Activated CD4-positive, alpha-beta T cell treated with anti-CD3 and anti-CD28 coated beads, Interleukin-2, amount 50 U/mL, for 48 hours (primary cell): Measurements from ENCODE around the gene RCBTB2.
"Not testable (repeated sequence)": the region's sequence is repeated elsewhere in the genome, so short reads cannot be mapped to it uniquely, and the experiment has no call there.

Source experiments
- DNase-seq, 2 experiments: peaks; one replicate each; pipeline ENCODE4 v3.0.0-alpha.2; 2020

RCBTB2 gene

DNA sequence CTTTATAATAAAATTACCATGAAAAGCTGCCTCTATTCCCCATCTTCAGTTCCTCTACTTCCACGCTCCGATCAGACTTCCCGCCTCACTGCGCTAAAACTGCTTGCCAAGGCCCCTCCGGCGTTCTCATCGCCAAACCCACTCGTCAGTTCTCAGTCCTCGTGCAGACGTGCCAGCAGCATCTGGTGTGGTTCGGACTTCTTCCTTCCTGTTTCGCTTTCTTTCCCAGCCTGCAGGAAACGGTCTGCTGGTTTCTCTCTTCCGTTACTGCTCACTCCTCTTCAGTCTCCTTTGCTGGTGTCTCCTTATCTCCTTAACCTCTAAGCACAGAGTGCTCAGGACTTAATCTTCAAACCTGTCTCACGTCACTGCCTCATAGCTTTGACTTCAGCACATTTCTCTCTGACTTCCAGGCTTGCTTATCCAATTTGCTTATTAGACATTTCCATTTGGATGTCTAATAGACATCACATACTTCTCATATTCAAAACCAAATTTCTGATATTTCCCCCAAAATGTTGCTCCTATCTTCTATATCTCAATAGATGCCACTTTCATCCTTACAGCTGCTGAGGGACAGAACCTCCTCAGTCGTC, 40.3 kb downstream of the RCBTB2 start:
- peak; percentile 60 to 72 for DNase-seq

GRCh38 chr13:48492096-48492440, 40.8 kb downstream of the RCBTB2 start:
- no peak for DNase-seq

- DNase-seq = no peak
These were observed 41.3 kb downstream of the RCBTB2 start for GRCh38 chr13:48491423-48492095.

GRCh38 chr13:48490241-48490640, 42.6 kb downstream of the RCBTB2 start:
- no peak for DNase-seq

- DNase-seq = no peak
These were observed 43.2 kb downstream of the RCBTB2 start for GRCh38 chr13:48489666-48490065.

DNA sequence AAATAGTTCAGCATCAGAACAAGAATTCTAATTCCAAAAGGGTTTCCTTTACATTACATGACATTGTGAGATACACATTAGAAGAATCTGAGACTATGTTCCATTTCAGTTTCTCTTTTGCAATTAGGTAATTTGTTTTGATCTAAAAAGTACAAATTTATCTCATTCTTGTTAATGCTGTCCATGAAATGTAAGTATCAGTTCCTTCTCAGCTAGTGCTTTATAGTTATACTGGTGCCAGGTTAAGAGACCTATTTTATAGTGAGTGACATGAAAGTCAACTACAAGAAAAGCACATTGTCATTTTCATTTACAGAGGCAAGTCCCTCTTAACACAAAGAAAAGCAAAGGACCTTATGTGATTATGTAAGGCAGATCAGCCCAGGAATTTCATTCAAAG, 43.9 kb downstream of the RCBTB2 start:
- no peak for DNase-seq

- DNase-seq = no peak
These were observed 44.9 kb downstream of the RCBTB2 start for GRCh38 chr13:48487968-48488367.

- no peak for DNase-seq
These were observed 46.0 kb downstream of the RCBTB2 start for GRCh38 chr13:48486836-48487235.

- no peak for DNase-seq
These were observed 46.5 kb downstream of the RCBTB2 start for GRCh38 chr13:48486362-48486761.

DNA sequence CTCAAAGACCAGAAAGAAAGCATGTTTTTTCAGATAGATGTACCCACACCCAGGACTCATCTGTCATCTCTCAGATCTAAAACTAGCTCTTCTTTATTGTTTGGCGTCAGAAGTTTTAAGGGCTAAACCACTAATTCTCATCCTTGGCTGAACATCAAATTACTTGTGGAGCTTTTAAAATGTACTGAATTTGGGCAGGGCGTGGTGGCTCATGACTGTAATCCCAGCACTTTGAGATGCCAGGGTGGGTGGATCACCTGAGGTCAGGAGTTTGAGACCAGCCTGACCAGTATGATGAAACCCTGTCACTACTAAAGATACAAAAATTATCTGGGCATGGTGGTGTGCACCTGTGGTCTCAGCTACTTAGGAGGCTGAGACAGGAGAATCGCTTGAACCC, 47.4 kb downstream of the RCBTB2 start:
- no peak for DNase-seq

GRCh38 chr13:48483575-48483974, 49.3 kb downstream of the RCBTB2 start:
- DNase-seq = no peak

- no peak for DNase-seq
These were observed 54.5 kb downstream of the RCBTB2 start for GRCh38 chr13:48478391-48478790.

DNA sequence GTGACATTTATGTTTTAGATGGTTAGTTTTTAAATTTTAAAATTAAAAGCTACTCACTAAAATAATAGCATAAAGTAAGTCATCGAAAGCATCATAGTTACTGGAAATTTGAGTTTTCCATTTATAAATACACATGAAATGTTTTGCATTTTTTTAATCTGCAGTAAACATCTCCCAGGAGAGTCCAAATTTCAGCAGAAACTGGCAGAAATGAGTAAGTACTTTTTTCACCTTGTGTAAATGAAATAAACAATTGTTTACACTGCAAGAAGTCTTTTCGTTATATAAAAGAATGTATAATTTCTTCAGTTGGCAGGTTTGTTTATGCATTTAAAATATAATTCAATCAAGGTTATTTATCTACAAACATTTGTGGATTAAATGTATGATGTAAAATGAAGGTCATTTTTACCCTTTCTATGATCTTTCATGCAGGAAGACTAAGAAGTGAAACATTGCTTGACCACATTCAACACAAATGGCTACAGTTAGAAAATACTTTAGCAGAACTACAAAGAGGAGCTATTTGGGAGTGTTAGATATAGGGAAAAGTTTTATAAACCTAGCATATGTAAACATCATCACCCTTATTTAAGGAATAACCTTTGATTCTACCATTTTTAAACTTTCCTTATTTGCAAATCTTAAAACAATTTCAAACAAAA, 55.6 kb downstream of the RCBTB2 start:
- DNase-seq = no peak

DNA sequence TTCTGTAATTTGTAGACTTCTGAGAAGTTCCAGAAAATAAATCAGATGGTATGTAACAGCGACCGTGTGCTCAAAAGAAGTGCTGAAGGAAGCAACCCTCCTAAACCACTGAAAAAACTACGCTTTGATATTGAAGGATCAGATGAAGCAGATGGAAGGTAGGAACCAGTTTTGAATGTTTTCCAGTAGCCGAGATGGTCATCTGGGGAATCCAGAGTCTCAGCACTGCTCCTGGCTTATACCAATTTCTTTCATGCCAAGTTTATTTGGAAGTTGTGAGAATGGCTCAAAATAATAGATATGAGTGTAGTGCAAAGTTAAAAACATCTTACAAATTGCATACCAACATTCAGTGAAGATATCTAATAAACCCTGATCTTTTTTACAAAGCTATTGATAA, 56.2 kb downstream of the RCBTB2 start:
- no peak for DNase-seq

DNA sequence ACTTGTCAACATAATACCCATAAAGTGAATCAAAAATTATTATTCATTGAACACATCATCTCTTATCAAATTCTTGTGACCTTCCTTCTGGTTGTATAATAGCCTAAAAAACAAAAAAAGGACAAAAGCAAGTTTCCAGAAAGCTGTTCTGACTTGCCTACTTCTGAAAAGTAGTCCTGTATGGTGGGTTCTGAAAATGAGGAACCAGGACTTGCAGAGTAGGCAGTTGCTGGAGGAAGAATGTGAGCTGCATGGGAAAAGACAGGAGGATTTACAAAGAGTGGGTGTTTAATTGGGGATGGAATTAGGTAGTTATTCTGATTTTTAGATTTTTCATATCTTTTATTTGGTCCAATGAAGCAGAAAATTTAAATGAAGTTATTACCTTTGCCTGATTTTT, 56.7 kb downstream of the RCBTB2 start:
- DNase-seq = no peak

GRCh38 chr13:48475230-48475629, 57.6 kb downstream of the RCBTB2 start:
- DNase-seq = no peak

- DNase-seq = no peak
These were observed 75.2 kb downstream of the RCBTB2 start for GRCh38 chr13:48457578-48458242.

- no peak for DNase-seq
These were observed 76.3 kb downstream of the RCBTB2 start for GRCh38 chr13:48456546-48456945.

DNA sequence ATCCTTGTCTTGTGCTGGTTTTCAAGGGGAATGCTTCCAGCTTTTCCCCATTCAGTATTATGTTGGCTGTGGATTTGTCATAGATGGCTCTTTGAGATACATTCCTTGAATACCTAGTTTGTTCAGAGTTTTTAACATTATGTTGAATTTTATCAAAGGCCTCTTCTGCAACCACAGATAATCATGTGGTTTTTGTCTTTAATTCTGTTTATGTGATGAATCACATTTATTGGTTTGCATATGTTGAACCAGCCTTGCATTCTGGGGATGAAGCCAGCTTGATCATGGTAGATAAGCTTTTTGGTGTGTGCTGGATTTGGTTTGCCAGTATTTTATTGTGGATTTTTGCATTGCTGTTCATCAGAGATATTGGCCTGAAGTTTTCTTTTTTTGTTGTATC, 81.7 kb downstream of the RCBTB2 start:
- not testable (repeated sequence) for DNase-seq

DNA sequence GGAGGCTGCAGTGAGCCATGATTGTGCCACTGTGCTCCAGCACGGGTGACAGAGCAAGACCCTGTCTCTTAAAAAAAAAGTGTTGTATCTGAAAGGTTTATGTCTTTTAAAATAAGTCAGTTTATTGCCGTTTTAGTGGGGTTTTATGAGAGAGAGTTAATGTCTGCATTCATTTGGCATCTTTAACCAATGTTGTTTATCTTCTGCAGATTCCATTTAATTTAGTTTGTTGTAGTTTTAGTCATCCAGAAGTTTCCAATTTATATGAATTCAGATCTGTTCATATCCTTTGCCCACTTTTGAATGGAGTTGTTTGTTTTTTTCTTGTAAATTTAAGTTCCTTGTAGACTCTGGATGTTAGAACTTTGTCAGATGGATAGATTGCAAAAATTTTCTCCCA, 83.2 kb downstream of the RCBTB2 start:
- DNase-seq = no peak

GRCh38 chr13:48448959-48449614, 83.8 kb downstream of the RCBTB2 start:
- DNase-seq = no peak

DNA sequence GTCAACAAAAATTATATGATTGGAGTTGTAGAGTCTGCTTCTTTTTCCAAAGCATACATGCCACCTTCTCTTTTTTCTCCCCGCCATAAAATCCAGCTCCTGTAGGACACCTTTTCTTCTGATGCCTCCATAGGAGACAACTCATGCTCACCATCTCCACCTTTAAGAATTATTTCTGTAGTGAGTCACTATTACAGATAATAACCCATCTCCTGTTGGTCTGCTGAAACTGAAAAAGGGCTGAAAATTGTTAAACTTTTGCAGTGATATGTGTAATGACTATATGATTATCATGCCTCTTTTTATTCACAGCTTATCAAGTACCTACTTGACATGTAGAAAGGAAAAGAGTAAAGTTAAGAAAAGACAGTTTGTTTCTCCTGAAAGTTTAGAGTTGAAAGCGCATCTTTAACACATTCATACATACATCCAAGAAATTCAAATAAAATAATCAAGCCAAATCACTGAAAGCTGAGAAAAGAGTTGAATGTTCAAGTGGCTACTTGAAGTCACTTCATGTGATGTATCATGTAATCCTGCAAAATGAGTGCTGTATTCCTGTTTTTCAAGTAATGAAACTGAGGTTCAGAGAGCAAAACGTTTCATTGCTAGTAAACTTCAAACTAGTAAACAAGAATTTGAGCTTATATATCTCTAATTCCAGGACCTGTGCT, 84.5 kb downstream of the RCBTB2 start:
- no peak for DNase-seq

DNA sequence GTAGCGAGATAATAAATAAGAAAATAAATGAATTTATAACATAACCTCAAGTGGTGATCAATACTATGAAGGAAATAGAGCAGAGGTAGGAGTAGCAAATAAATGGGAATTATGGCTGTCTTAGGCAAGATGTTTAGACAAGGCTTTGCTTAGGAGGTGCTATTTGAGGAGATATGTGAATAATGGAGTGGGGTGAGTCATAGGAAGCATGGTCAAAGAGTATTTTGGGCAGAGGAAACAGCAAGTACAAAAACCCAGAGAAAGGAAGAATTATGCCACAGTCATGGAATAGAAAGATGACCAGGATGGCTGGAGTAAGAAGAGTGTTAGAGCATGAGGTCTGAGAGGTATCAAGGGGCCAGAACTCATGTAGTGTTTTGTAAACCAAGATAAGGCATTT, 86.4 kb downstream of the RCBTB2 start:
- no peak for DNase-seq
